HG03045 (cell line): ENCODE measurements around the gene ENPEP.
"Not testable (repeated sequence)": the region's sequence is repeated elsewhere in the genome, so short reads cannot be mapped to it uniquely, and the experiment has no call there.

Experiments
- ATAC-seq: cut with Tn5 transposase; IDR thresholded peaks from one replicate; pipeline ENCODE4 v1.9.1; 2021; ENCODE audit warnings: mild to moderate bottlenecking, moderate library complexity; ENCODE audit not compliant: unreplicated experiment

Gene ENPEP

GRCh38 chr4:110515676-110516075 is 39.7 kb downstream of the ENPEP start:
- ATAC-seq = no peak

- ATAC-seq = peak; percentile 81
Observed at GRCh38 chr4:110516106-110516922, 40.4 kb downstream of the ENPEP start.

- no peak for ATAC-seq
Observed at GRCh38 chr4:110518889-110519490, 43.0 kb downstream of the ENPEP start.

GRCh38 chr4:110520886-110521285 is 44.9 kb downstream of the ENPEP start:
- ATAC-seq = no peak

GRCh38 chr4:110526589-110526988 is 50.6 kb downstream of the ENPEP start:
- no peak for ATAC-seq

- ATAC-seq = no peak
Observed at GRCh38 chr4:110527156-110527555, 51.2 kb downstream of the ENPEP start.

GRCh38 chr4:110532901-110533589 is 57.1 kb downstream of the ENPEP start:
- ATAC-seq = no peak

GRCh38 chr4:110533590-110533910 is 57.6 kb downstream of the ENPEP start:
- no peak for ATAC-seq

- no peak for ATAC-seq
Observed at GRCh38 chr4:110533940-110534339, 58.0 kb downstream of the ENPEP start.

GRCh38 chr4:110540581-110540980 is 64.6 kb downstream of the ENPEP start:
- no peak for ATAC-seq

GRCh38 chr4:110540982-110541451 is 65.1 kb downstream of the ENPEP start:
- ATAC-seq = no peak

- no peak for ATAC-seq
Observed at GRCh38 chr4:110543577-110543976, 67.6 kb downstream of the ENPEP start.

- no peak for ATAC-seq
Observed at GRCh38 chr4:110544594-110544993, 68.6 kb downstream of the ENPEP start.

GRCh38 chr4:110550260-110550659 is 74.3 kb downstream of the ENPEP start:
- no peak for ATAC-seq

GRCh38 chr4:110553197-110553596 is 77.2 kb downstream of the ENPEP start:
- no peak for ATAC-seq

GRCh38 chr4:110567214-110567613 is 91.3 kb downstream of the ENPEP start:
- no peak for ATAC-seq

- ATAC-seq = not testable (repeated sequence)
Observed at GRCh38 chr4:110576696-110577095, 100.7 kb downstream of the ENPEP start.

- ATAC-seq = no peak
Observed at GRCh38 chr4:110586131-110586850, 110.3 kb downstream of the ENPEP start.

- ATAC-seq = no peak
Observed at GRCh38 chr4:110587666-110588285, 111.8 kb downstream of the ENPEP start.

GRCh38 chr4:110589297-110589696 is 113.3 kb downstream of the ENPEP start:
- ATAC-seq = no peak

- no peak for ATAC-seq
Observed at GRCh38 chr4:110595583-110595982, 119.6 kb downstream of the ENPEP start.
